Endothelial cell of umbilical vein (primary cell): Measurements from ENCODE around the gene NDUFA13.

Experiments
- EZH2 ChIP-seq: IDR thresholded peaks from 2 replicates; pipeline ENCODE4 v1.6.1; 2012; ENCODE audit warnings: borderline replicate concordance, low read depth, mild to moderate bottlenecking, moderate library complexity, low read length, inconsistent platforms; ENCODE audit not compliant: severe bottlenecking
- FOS ChIP-seq: IDR thresholded peaks from 2 replicates; pipeline ENCODE4 v1.6.1; 2011; ENCODE audit warnings: mild to moderate bottlenecking, low read length, moderate library complexity, borderline replicate concordance; ENCODE audit not compliant: insufficient read depth
- GATA2 ChIP-seq: IDR thresholded peaks from 2 replicates; pipeline ENCODE4 v1.7.0; 2011; ENCODE audit warnings: low read depth, mild to moderate bottlenecking, moderate library complexity, mixed read lengths, low read length; ENCODE audit not compliant: insufficient read length, insufficient read depth
- JUN ChIP-seq: IDR thresholded peaks from 2 replicates; pipeline ENCODE4 v1.6.1; 2011; ENCODE audit warnings: borderline replicate concordance, low read depth; ENCODE audit not compliant: insufficient read length, insufficient read depth
- MYC ChIP-seq: IDR thresholded peaks from one replicate; pipeline ENCODE4 v1.6.1; 2011; ENCODE audit warnings: mild to moderate bottlenecking, low read depth, low read length
- POLR2A ChIP-seq: IDR thresholded peaks from 2 replicates; pipeline ENCODE4 v1.6.1; 2012; ENCODE audit warnings: low read depth, mild to moderate bottlenecking, control low read depth, low read length
- POLR2AphosphoS5 ChIP-seq: IDR thresholded peaks from 2 replicates; pipeline ENCODE4 v1.6.1; 2012; ENCODE audit warnings: low read depth, mild to moderate bottlenecking, control low read depth, low read length, moderate library complexity; ENCODE audit not compliant: insufficient read depth
- TF ChIP-seq, protein P1 (sequence below), 2 donors: IDR thresholded peaks; 1 replicate in 1 of 2; 2 replicates in 1 of 2; pipeline ENCODE4 v1.5.1; 2011; ENCODE audit warnings: low read length in 2 of 2, mild to moderate bottlenecking in 2 of 2, moderate library complexity in 2 of 2, control low read depth in 1 of 2, inconsistent platforms in 1 of 2, low read depth in 1 of 2; ENCODE audit not compliant: insufficient read depth in 1 of 2; ENCODE audit errors: extremely low read depth in 1 of 2
- TF ChIP-seq, protein P2 (sequence below): IDR thresholded peaks from 2 replicates; pipeline ENCODE4 v1.6.1; 2011; ENCODE audit not compliant: insufficient read depth, insufficient read length

DNA sequence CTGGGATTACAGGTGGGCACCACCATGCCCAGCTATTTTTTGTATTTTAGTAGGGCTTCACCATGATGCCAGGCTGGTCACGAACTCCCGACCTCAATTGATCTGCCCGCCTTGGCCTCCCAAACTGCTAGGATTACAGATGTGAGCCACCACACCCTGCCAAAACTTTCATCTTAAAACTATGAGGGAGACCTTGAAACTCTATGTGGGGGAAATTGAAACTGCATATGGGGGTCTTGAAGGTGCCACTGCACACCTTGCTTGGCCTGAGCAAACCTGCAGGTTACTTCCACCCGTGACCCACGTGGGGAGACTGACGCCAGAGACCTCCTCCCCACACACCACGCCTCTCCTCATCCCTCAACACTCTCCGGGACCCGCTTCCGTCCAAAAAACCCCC lies 37.6 kb downstream of the NDUFA13 start:
- TF ChIP-seq, protein P1, sequence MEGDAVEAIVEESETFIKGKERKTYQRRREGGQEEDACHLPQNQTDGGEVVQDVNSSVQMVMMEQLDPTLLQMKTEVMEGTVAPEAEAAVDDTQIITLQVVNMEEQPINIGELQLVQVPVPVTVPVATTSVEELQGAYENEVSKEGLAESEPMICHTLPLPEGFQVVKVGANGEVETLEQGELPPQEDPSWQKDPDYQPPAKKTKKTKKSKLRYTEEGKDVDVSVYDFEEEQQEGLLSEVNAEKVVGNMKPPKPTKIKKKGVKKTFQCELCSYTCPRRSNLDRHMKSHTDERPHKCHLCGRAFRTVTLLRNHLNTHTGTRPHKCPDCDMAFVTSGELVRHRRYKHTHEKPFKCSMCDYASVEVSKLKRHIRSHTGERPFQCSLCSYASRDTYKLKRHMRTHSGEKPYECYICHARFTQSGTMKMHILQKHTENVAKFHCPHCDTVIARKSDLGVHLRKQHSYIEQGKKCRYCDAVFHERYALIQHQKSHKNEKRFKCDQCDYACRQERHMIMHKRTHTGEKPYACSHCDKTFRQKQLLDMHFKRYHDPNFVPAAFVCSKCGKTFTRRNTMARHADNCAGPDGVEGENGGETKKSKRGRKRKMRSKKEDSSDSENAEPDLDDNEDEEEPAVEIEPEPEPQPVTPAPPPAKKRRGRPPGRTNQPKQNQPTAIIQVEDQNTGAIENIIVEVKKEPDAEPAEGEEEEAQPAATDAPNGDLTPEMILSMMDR (IDR thresholded peaks at IDR 0.05; ENCODE audit: extremely low read depth in 1 of 2, insufficient read depth in 1 of 2, low read depth in 1 of 2, low read length in 2 of 2) = no peak
- TF ChIP-seq POLR2A = no peak
- no peak for TF ChIP-seq EZH2
- TF ChIP-seq JUN = no peak
- no peak for TF ChIP-seq POLR2AphosphoS5
- TF ChIP-seq, protein P2, sequence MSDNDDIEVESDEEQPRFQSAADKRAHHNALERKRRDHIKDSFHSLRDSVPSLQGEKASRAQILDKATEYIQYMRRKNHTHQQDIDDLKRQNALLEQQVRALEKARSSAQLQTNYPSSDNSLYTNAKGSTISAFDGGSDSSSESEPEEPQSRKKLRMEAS = no peak
- no peak for TF ChIP-seq MYC
- TF ChIP-seq FOS = no peak
- TF ChIP-seq GATA2 = no peak
